ENCODE measurements around the gene MAGI1. TPM values are rescaled to one million over a fixed set of nuclear protein-coding genes. Genes with fewer than 3 reads are reported as not detected.

Gene MAGI1
- total RNA-seq, 2 experiments from 2014 or later: 0.04 TPM; not detected in 1

DNA sequence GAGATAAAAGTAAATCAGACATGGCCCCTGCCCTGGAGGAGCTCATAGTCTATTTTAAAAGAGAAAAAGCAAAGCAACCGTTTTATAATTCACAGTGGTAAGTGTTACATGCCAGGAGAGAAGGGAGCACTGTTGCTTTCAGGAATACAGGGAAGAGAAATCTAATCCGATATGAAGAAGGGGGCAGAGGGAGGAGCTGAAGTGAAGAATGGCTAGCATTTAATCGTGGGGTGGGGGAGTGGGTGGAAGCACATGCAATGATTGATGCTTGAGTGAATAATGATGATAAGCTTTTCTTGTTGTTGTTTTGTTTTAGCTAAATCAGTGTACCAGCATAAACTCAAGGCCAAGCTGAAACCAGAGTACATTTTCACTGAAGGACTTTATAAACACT is 629.5 kb downstream of the MAGI1 start:
- H3K27me3 Mint-ChIP-seq: no peaks in the 10 kb centered on the region
- no peak for DNase-seq
- POLR2A ChIA-PET: no interaction called here
- no peak overlapping the region for H3K27ac Mint-ChIP-seq
- no peak overlapping the region for H3K4me3 Mint-ChIP-seq
- H3K36me3 Mint-ChIP-seq (ENCODE audit: low read depth): no peaks in the 10 kb centered on the region
- H3K9me3 Mint-ChIP-seq: no peaks in the 10 kb centered on the region
- CTCF ChIA-PET: no interaction called here
- H3K4me1 Mint-ChIP-seq: no peaks in the 10 kb centered on the region

DNA sequence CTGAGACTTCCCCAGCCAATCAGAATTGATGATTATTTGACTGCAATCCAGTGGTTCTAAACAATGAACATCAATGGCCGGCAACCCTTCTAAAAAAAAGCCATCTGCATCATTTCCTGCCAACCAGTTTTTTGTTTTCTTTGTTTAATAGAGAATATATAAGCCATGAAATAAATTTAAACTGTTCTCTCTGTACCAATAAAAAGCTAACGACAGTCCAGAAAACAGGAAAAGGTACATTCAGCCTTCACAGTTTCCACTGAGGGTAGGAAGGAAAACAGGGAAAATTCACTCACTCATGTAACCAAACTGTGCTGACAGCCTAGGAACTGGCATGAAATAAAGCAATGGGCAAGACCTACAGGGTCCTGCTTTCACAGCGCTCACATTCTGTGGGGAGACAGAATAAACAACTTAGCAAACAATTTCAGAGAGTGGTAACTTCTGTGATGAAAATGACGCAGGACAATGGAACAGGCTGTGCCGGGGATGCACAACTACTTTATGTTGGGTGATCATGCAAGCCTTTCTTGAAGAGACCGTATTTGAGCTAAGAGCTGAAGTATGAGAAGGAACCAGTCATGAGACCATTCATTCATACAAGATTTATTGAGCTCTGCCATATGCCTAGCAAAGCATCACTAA is 630.1 kb downstream of the MAGI1 start:
- Mint-ChIP-seq H3K36me3 (ENCODE audit: low read depth) (no peaks in the 10 kb centered on the region), H3K27ac (no peak overlapping the region), H3K9me3 (no peaks in the 10 kb centered on the region), H3K27me3 (no peaks in the 10 kb centered on the region), H3K4me3 (no peak overlapping the region), H3K4me1 (no peaks in the 10 kb centered on the region)
- ChIA-PET CTCF (no interaction called here), POLR2A (no interaction called here)
- no peak for DNase-seq

DNA sequence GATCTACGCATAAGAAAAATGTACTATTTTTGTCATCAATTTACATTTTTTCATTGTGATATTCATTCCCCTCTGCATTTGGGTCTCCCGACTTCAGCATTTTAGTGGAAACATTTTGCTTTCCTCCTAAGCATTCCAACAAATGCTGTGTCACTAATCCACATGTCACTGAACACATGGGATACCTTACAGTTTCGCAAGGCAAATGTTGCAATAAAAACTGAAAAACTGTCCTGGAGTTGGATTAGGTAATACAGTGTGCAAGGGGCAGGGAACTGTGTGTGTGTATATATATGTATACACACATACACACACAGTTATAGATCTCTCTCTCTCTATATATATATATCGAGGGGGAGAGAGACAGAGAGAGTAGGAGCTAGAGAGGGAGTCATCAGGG is 632.2 kb downstream of the MAGI1 start:
- Mint-ChIP-seq H3K27me3 (no peaks in the 10 kb centered on the region), H3K4me3 (no peak overlapping the region), H3K9me3 (no peaks in the 10 kb centered on the region), H3K27ac (no peak overlapping the region), H3K36me3 (ENCODE audit: low read depth) (no peaks in the 10 kb centered on the region), H3K4me1 (no peaks in the 10 kb centered on the region)
- ChIA-PET POLR2A (no interaction called here), CTCF (no interaction called here)
- no peak for DNase-seq

DNA sequence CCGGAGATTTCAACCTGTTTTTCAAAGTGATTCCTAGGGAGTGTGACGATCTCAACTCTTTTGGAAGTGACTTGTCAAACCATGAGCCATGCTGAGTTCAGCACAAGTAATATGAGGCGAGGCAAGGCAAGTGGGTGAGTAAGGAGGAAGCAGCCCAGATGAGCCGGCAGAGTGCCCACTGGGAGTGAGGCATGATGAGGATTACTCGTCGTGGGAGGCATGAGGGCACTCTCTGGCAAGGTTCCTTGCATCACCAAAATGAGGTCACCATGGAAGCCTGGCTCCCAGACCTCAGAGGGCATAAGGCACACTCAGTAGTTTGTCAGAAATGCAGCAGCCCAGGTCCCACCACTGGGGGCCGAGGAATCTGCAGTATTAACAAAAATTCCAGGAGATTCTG is 636.1 kb downstream of the MAGI1 start:
- H3K9me3 Mint-ChIP-seq: no peaks in the 10 kb centered on the region
- H3K27me3 Mint-ChIP-seq: no peaks in the 10 kb centered on the region
- CTCF ChIA-PET: no interaction called here
- no peak overlapping the region for H3K4me3 Mint-ChIP-seq
- POLR2A ChIA-PET: no interaction called here
- H3K4me1 Mint-ChIP-seq: no peaks in the 10 kb centered on the region
- H3K36me3 Mint-ChIP-seq (ENCODE audit: low read depth): no peaks in the 10 kb centered on the region
- no peak overlapping the region for H3K27ac Mint-ChIP-seq
- DNase-seq: no peak

DNA sequence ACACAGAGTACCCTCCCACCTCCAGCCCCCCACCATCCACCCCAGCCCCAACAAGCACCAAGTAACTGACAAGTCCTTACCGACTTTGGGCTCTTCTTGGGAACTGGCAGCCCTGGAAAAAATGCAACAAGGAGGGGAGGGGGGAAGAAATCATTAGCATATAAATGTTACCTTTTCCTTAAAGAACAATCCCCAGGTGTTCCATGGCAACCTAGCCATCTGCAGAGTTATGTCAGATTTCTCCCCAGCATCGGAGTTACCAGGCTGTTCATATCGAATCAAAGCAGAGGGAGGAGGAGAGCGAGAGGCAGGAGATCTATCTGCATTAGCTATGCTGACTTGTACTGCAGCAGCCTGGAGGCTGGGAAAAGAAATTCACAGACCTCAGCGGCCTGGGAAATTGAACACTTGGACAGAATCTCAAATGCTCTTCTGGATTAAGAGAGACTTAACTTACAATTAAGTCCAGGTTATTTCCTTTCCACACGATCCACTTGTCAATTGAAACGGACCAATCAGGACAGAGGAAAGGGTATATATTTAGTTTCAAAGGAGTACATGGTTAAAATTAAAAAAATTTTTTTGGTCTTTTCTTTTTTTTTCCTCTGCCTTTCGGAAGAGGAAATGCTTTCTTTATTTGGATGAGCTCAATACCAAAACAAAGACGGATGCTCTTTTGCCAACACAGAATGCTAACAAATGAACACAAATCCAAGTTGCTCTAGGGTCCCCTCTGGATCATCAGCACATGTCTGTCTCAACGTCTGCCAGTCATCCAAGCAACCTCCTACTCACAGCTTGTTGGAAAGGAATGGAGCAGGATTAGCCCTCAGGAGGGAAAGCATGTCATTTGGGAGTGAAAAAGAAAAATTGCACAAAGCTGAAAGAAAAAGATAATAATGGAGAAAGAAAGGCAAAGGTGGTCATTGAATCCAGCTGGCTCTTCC is 637.1 kb downstream of the MAGI1 start:
- ChIA-PET CTCF (interaction anchor here (0.6 kb wide), 1 partner anchor 553 kb away, joined by 4 read pairs; no protein-coding TSS in a partner anchor), POLR2A (no interaction called here)
- Mint-ChIP-seq H3K36me3 (ENCODE audit: low read depth) (no peaks in the 10 kb centered on the region), H3K27me3 (no peaks in the 10 kb centered on the region), H3K4me1 (no peaks in the 10 kb centered on the region), H3K4me3 (no peak overlapping the region), H3K9me3 (no peaks in the 10 kb centered on the region), H3K27ac (no peak overlapping the region)
- no peak for DNase-seq

DNA sequence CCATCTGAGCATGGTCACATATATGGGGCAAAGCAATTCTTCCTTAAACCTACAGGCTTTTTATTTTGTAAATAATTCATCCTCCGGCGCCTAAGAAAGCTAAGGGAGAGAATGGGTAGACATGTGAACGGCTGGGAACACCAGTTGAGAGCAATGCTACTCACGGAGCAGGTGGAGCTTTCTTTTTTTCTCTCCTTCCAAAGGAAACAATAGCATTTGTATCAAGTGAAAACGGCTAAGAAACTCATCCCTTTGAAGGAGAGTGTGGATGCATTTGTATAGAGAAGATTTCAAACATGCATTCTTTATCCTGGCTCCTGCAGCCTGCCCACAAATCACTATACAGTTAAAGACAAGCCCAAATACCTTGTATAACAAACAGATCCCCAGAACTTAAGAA is 637.8 kb downstream of the MAGI1 start:
- CTCF ChIA-PET: no interaction called here
- no peak overlapping the region for H3K4me3 Mint-ChIP-seq
- H3K9me3 Mint-ChIP-seq: no peaks in the 10 kb centered on the region
- POLR2A ChIA-PET: no interaction called here
- H3K27me3 Mint-ChIP-seq: no peaks in the 10 kb centered on the region
- H3K4me1 Mint-ChIP-seq: no peaks in the 10 kb centered on the region
- DNase-seq: no peak
- H3K36me3 Mint-ChIP-seq (ENCODE audit: low read depth): no peaks in the 10 kb centered on the region
- H3K27ac Mint-ChIP-seq: no peak overlapping the region

DNA sequence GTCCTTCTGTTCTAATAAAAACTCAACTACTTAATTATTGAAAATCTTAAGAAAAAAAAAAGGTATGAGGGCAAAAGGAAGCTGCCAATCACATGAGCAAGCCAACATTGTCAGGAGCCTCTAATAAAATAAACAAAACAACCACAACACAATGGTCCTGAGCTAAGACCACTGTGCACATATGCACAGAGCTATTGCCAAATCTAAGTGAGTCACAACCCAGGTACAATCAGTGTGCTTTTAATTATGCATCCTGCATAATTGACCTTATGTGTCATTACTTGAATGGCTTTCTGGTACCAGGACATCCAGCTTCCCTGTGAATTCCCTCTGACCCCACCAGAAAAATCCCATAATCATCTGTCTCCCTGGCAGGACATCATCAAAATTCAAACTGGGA is 639.8 kb downstream of the MAGI1 start:
- no peak for DNase-seq
- Mint-ChIP-seq H3K27ac (no peak overlapping the region), H3K9me3 (no peaks in the 10 kb centered on the region), H3K4me1 (no peaks in the 10 kb centered on the region), H3K4me3 (no peak overlapping the region), H3K36me3 (ENCODE audit: low read depth) (no peaks in the 10 kb centered on the region), H3K27me3 (no peaks in the 10 kb centered on the region)
- ChIA-PET POLR2A (no interaction called here), CTCF (no interaction called here)

- Mint-ChIP-seq H3K36me3 (ENCODE audit: low read depth) (no peaks in the 10 kb centered on the region), H3K4me1 (no peaks in the 10 kb centered on the region), H3K27ac (no peak overlapping the region), H3K4me3 (no peak overlapping the region), H3K9me3 (no peaks in the 10 kb centered on the region), H3K27me3 (no peaks in the 10 kb centered on the region)
- POLR2A ChIA-PET: no interaction called here
- CTCF ChIA-PET: no interaction called here
- DNase-seq: no peak
Observed at GRCh38 chr3:65396078-65396477, 642.6 kb downstream of the MAGI1 start.

GRCh38 chr3:65391068-65391467 is 647.6 kb downstream of the MAGI1 start:
- ChIA-PET POLR2A (no interaction called here), CTCF (no interaction called here)
- Mint-ChIP-seq H3K9me3 (no peaks in the 10 kb centered on the region), H3K36me3 (ENCODE audit: low read depth) (no peaks in the 10 kb centered on the region), H3K27ac (no peak overlapping the region), H3K27me3 (no peaks in the 10 kb centered on the region), H3K4me3 (no peak overlapping the region), H3K4me1 (no peaks in the 10 kb centered on the region)
- no peak for DNase-seq

GRCh38 chr3:65385805-65386204 is 652.9 kb downstream of the MAGI1 start:
- peaks cover 4% of the 10 kb centered on the region for H3K9me3 Mint-ChIP-seq
- no peaks in the 10 kb centered on the region for H3K27me3 Mint-ChIP-seq
- CTCF ChIA-PET: no interaction called here
- H3K36me3 Mint-ChIP-seq (ENCODE audit: low read depth): no peaks in the 10 kb centered on the region
- no peak overlapping the region for H3K27ac Mint-ChIP-seq
- POLR2A ChIA-PET: no interaction called here
- DNase-seq: no peak
- no peak overlapping the region for H3K4me3 Mint-ChIP-seq
- H3K4me1 Mint-ChIP-seq: no peaks in the 10 kb centered on the region

GRCh38 chr3:65381496-65382010 is 657.2 kb downstream of the MAGI1 start:
- POLR2A ChIA-PET: no interaction called here
- no peak overlapping the region for H3K27ac Mint-ChIP-seq
- no peaks in the 10 kb centered on the region for H3K36me3 Mint-ChIP-seq (ENCODE audit: low read depth)
- H3K4me3 Mint-ChIP-seq: no peak overlapping the region
- no peaks in the 10 kb centered on the region for H3K27me3 Mint-ChIP-seq
- no peak for DNase-seq
- CTCF ChIA-PET: no interaction called here
- H3K9me3 Mint-ChIP-seq: peaks cover 6% of the 10 kb centered on the region
- H3K4me1 Mint-ChIP-seq: no peaks in the 10 kb centered on the region

DNA sequence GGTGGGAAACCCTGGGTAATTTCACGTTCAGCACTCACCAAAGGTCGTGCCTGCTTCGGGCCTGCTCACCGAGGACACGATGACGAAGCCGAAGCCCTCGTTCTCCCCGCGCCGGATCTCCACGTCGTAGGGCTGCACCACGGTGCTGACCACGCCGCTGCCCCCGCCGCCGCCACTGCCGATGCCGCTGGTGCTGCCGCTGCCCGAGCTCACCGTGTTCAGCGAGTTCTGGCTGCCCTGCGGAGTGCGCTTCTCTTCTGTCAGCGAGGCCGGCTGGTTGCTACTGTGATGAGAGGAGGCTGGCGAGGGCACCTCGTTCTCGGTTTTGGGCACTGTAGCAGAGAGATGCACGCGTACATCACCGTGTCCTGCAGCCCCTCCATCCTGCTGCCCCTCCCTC is 659.5 kb downstream of the MAGI1 start:
- DNase-seq: no peak
- Mint-ChIP-seq H3K36me3 (ENCODE audit: low read depth) (no peaks in the 10 kb centered on the region), H3K27me3 (no peaks in the 10 kb centered on the region), H3K4me3 (no peak overlapping the region), H3K4me1 (no peaks in the 10 kb centered on the region), H3K27ac (no peak overlapping the region), H3K9me3 (peaks cover 6% of the 10 kb centered on the region)
- CTCF ChIA-PET: no interaction called here
- POLR2A ChIA-PET: no interaction called here

DNA sequence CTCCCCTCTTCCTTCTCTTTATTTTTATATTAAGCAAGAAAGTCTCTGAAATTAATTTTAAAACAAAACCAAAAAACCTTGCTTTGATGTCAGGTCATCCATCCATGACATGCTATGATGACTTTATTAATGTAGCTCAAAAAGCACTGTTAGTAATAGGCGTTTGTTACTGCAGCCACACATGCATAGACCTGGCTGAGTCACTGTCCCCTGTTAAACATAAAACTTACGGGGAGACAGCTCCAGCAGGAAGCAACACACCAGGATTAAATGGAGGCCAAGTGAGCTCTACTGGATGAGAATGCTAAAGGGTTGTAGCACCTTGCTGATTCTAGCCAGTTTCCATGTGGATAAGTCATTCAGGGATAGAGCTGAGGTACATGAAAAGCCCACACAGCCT is 661.1 kb downstream of the MAGI1 start:
- no peak overlapping the region for H3K27ac Mint-ChIP-seq
- H3K4me3 Mint-ChIP-seq: no peak overlapping the region
- no peaks in the 10 kb centered on the region for H3K27me3 Mint-ChIP-seq
- H3K4me1 Mint-ChIP-seq: no peaks in the 10 kb centered on the region
- ChIA-PET POLR2A (no interaction called here), CTCF (no interaction called here)
- no peaks in the 10 kb centered on the region for H3K36me3 Mint-ChIP-seq (ENCODE audit: low read depth)
- no peak for DNase-seq
- H3K9me3 Mint-ChIP-seq: peaks cover 5% of the 10 kb centered on the region

DNA sequence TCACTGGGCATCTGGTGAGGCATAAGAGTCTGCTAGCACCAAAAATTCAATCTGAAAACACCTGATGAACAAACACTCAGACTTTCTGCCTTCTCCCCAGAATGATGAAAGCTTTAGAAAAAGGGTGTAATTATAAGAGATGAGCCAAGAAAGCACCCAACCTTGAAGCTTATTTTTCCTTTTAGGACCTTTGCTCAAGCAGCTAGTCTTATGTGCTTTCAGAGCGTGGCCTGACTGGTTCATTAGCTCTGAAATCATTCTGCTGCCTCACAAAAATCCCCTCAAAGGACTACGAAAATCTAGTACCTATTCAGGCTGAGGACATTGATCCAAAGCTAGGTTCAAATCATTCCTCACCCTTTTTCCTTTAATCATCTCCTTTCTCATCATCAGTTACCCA is 662.3 kb downstream of the MAGI1 start:
- Mint-ChIP-seq H3K9me3 (peaks cover 8% of the 10 kb centered on the region), H3K27ac (no peak overlapping the region), H3K4me1 (no peaks in the 10 kb centered on the region), H3K27me3 (no peaks in the 10 kb centered on the region), H3K36me3 (ENCODE audit: low read depth) (no peaks in the 10 kb centered on the region), H3K4me3 (no peak overlapping the region)
- CTCF ChIA-PET: no interaction called here
- POLR2A ChIA-PET: no interaction called here
- no peak for DNase-seq

Data from activated CD4-positive, alpha-beta T cell treated with anti-CD3 and anti-CD28 coated beads, Interleukin-2, amount 10 ng/mL, durations not matched to agents 7 days and 5 days (primary cell).